SK-N-SH treated with all-trans-retinoic acid at 6 μM for 48 hours (cell line): Measurements from ENCODE around the gene ELP4.

Experiments used
- ARNTL ChIP-seq: fragments of 450-650 bp; formaldehyde crosslinking; IDR thresholded peaks from 2 replicates; pipeline ENCODE4 v1.5.0; 2020; ENCODE audit warnings: low read depth, mild to moderate bottlenecking, moderate library complexity, borderline replicate concordance
- PATZ1 ChIP-seq: fragments of 250-450 bp; sonication (Bioruptor Pico); IDR thresholded peaks from 2 replicates; pipeline ENCODE4 v1.8.0; 2020; ENCODE audit warnings: mild to moderate bottlenecking, moderate library complexity, borderline replicate concordance
- SNAI2 ChIP-seq: fragments of 250-450 bp; sonication (Bioruptor Pico); IDR thresholded peaks from 2 replicates; pipeline ENCODE4 v1.5.0; 2020; ENCODE audit warnings: mild to moderate bottlenecking, moderate library complexity

- TF ChIP-seq PATZ1 (CRISPR knock-in tag), result no peak
- no peak for TF ChIP-seq ARNTL (CRISPR knock-in tag)
- no peak for TF ChIP-seq SNAI2 (CRISPR knock-in tag)
Observed at GRCh38 chr11:31830406-31830805, 320.8 kb downstream of the ELP4 start.
